Endothelial cell of umbilical vein (primary cell): ENCODE data around the gene SARS2. TPM values are rescaled to one million over a fixed set of nuclear protein-coding genes. Genes with fewer than 3 reads are reported as not detected.

Experiments
- BruUV-seq: library from RNA; stranded (reverse); fragments of 400-500 nt; replicated peaks from 2 replicates; lab custom pipeline; 2021; lab: Mats Ljungman, UMichigan
- CTCF ChIA-PET: fragments of 300-600, 350-600 bp; sonication (Branson Sonifier 250); formaldehyde crosslinking; loops from one replicate; lab custom pipeline; 2021; ENCODE audit warnings: antibody characterized with exemption, inconsistent platforms; lab: Charles Lee
- POLR2A ChIA-PET: fragments of 300-600, 350-600 bp; sonication (Branson Sonifier 250); formaldehyde crosslinking; loops from one replicate; lab custom pipeline; 2021; ENCODE audit warnings: antibody characterized with exemption, inconsistent platforms; lab: Charles Lee
- DNase-seq: peaks from one replicate; pipeline ENCODE4 v3.0.0-alpha.2; 2011; ENCODE audit warnings: low read depth, low spot score
- FAIRE-seq: peaks from 2 replicates; lab custom pipeline; 2011; peaks lifted over from hg19 to GRCh38; lab: Jason Lieb, UNC
- H2AFZ ChIP-seq: 2 replicates; pipeline ENCODE4 v1.6.0; 2012; ENCODE audit warnings: low read depth, low read length, control low read depth, inconsistent platforms
- H3K27ac ChIP-seq: 2 replicates; pipeline ENCODE4 v1.5.1; 2011; ENCODE audit warnings: low read depth, mild to moderate bottlenecking, control low read depth, low read length, moderate library complexity; ENCODE audit not compliant: insufficient read depth
- H3K27me3 ChIP-seq, 2 experiments: 2 replicates each; pipeline versions ENCODE4 v1.6.0 to v1.6.1; 2011; ENCODE audit warnings: low read length in 2 of 2, mixed read lengths in 1 of 2; ENCODE audit not compliant: control insufficient read depth in 2 of 2, insufficient read depth in 2 of 2
- H3K36me3 ChIP-seq, 2 experiments: 2 replicates in 1 of 2; 3 replicates in 1 of 2; pipeline ENCODE4 v1.5.1; 2011; ENCODE audit warnings: low read length in 2 of 2, mild to moderate bottlenecking in 1 of 2, moderate library complexity in 1 of 2; ENCODE audit not compliant: control insufficient read depth in 2 of 2, insufficient read depth in 2 of 2; ENCODE audit errors: extremely low read depth in 1 of 2
- H3K4me1 ChIP-seq: 3 replicates; pipeline ENCODE4 v1.5.1; 2011; ENCODE audit warnings: mild to moderate bottlenecking, low read length; ENCODE audit not compliant: control insufficient read depth, insufficient read depth; ENCODE audit errors: extremely low read depth
- H3K4me2 ChIP-seq: 2 replicates; pipeline ENCODE4 v1.6.1; 2011; ENCODE audit warnings: low read length, control low read depth, mixed read lengths; ENCODE audit not compliant: insufficient read depth
- H3K4me3 ChIP-seq, 3 experiments: fragments of 200-600 bp in 1 of 3; sonication (generic), shearing (Covaris generic) in 1 of 3; replicated peaks in 1 of 3; 2 replicates each; pipeline ENCODE4 v1.5.1; 2011 to 2016; ENCODE audit warnings: control low read depth in 3 of 3, low read length in 3 of 3, mild to moderate bottlenecking in 2 of 3, inconsistent platforms in 1 of 3, low read depth in 1 of 3, moderate library complexity in 1 of 3; ENCODE audit not compliant: insufficient read depth in 1 of 3
- H3K79me2 ChIP-seq: 2 replicates; pipeline ENCODE4 v1.6.0; 2012; ENCODE audit warnings: low read length, inconsistent platforms; ENCODE audit not compliant: control insufficient read depth, insufficient read depth
- H3K9ac ChIP-seq: replicated peaks from 2 replicates; pipeline ENCODE3; 2011; ENCODE audit warnings: low read length, control low read depth; ENCODE audit not compliant: insufficient read depth; ENCODE audit errors: extremely low read depth
- H3K9me1 ChIP-seq: replicated peaks from 3 replicates; pipeline ENCODE4 v1.6.0; 2011; ENCODE audit warnings: mild to moderate bottlenecking, low read length; ENCODE audit not compliant: control insufficient read depth, insufficient read depth; ENCODE audit errors: extremely low read depth
- H3K9me3 ChIP-seq: replicated peaks from 2 replicates; pipeline ENCODE4 v1.5.1; 2012; ENCODE audit warnings: low read length, inconsistent platforms; ENCODE audit not compliant: control insufficient read depth, insufficient read depth
- H4K20me1 ChIP-seq: replicated peaks from 2 replicates; pipeline ENCODE3; 2011; ENCODE audit warnings: mild to moderate bottlenecking, low read length; ENCODE audit not compliant: control insufficient read depth, insufficient read depth; ENCODE audit errors: extremely low read depth
- EZH2 ChIP-seq: IDR thresholded peaks from 2 replicates; pipeline ENCODE4 v1.6.1; 2012; ENCODE audit warnings: borderline replicate concordance, low read depth, mild to moderate bottlenecking, moderate library complexity, low read length, inconsistent platforms; ENCODE audit not compliant: severe bottlenecking
- FOS ChIP-seq: IDR thresholded peaks from 2 replicates; pipeline ENCODE4 v1.6.1; 2011; ENCODE audit warnings: mild to moderate bottlenecking, low read length, moderate library complexity, borderline replicate concordance; ENCODE audit not compliant: insufficient read depth
- GATA2 ChIP-seq: IDR thresholded peaks from 2 replicates; pipeline ENCODE4 v1.7.0; 2011; ENCODE audit warnings: low read depth, mild to moderate bottlenecking, moderate library complexity, mixed read lengths, low read length; ENCODE audit not compliant: insufficient read length, insufficient read depth
- JUN ChIP-seq: IDR thresholded peaks from 2 replicates; pipeline ENCODE4 v1.6.1; 2011; ENCODE audit warnings: borderline replicate concordance, low read depth; ENCODE audit not compliant: insufficient read length, insufficient read depth
- MYC ChIP-seq: IDR thresholded peaks from one replicate; pipeline ENCODE4 v1.6.1; 2011; ENCODE audit warnings: mild to moderate bottlenecking, low read depth, low read length
- POLR2A ChIP-seq: IDR thresholded peaks from 2 replicates; pipeline ENCODE4 v1.6.1; 2012; ENCODE audit warnings: low read depth, mild to moderate bottlenecking, control low read depth, low read length
- POLR2AphosphoS5 ChIP-seq: IDR thresholded peaks from 2 replicates; pipeline ENCODE4 v1.6.1; 2012; ENCODE audit warnings: low read depth, mild to moderate bottlenecking, control low read depth, low read length, moderate library complexity; ENCODE audit not compliant: insufficient read depth
- dilution Hi-C: fragments of 300-500 bp; cut with MboI; formaldehyde crosslinking; loops from one replicate; pipeline ENCODE4 v1.15.0; 2019; ENCODE audit warnings: low sequenced_read_pairs; ENCODE audit not compliant: extremely low pct_ligation_motif_present
- intact Hi-C: fragments of 100-400 bp; cut with micrococcal nuclease; formaldehyde crosslinking; loops from one replicate; pipeline ENCODE4 v1.10.0; 2022
- polyA plus RNA-seq, 4 experiments: library from polyadenylated mRNA; depleted of rRNA in 3 of 4; stranded (reverse) in 3 of 4; unstranded in 1 of 4; fragments of >200 nt; gene quantifications; 2 replicates each; pipeline versions ENCODE4 v1.2.1 to v1.2.3, GENCODE V29; 2011 to 2012; ENCODE audit warnings: missing spikeins in 1 of 4
- total RNA-seq: library from RNA; stranded (reverse); gene quantifications from 2 replicates; pipeline ENCODE4 v1.2.3, GENCODE V29; 2021
- TF ChIP-seq, protein P1 (sequence below), 2 donors: IDR thresholded peaks; 1 replicate in 1 of 2; 2 replicates in 1 of 2; pipeline ENCODE4 v1.5.1; 2011; ENCODE audit warnings: low read length in 2 of 2, mild to moderate bottlenecking in 2 of 2, moderate library complexity in 2 of 2, control low read depth in 1 of 2, inconsistent platforms in 1 of 2, low read depth in 1 of 2; ENCODE audit not compliant: insufficient read depth in 1 of 2; ENCODE audit errors: extremely low read depth in 1 of 2
- TF ChIP-seq, protein P2 (sequence below): IDR thresholded peaks from 2 replicates; pipeline ENCODE4 v1.6.1; 2011; ENCODE audit not compliant: insufficient read depth, insufficient read length

The SARS2 gene
- total and polyA plus RNA-seq, 2 donors (not counting 3 experiments of a cell fraction or from before 2014, with no cell fraction given): 40.3 to 43.7 TPM

GRCh38 chr19:38893341-38893771, 37.2 kb downstream of the SARS2 start:
- dilution Hi-C loops (no loop called here), intact Hi-C loops (no loop called here)
- no peak overlapping the region for H2AFZ ChIP-seq

More at GRCh38 chr19:38893341-38893771, 37.2 kb downstream of the SARS2 start:
- no peak for TF ChIP-seq GATA2
- TF ChIP-seq JUN: no peak
- TF ChIP-seq, protein P1, sequence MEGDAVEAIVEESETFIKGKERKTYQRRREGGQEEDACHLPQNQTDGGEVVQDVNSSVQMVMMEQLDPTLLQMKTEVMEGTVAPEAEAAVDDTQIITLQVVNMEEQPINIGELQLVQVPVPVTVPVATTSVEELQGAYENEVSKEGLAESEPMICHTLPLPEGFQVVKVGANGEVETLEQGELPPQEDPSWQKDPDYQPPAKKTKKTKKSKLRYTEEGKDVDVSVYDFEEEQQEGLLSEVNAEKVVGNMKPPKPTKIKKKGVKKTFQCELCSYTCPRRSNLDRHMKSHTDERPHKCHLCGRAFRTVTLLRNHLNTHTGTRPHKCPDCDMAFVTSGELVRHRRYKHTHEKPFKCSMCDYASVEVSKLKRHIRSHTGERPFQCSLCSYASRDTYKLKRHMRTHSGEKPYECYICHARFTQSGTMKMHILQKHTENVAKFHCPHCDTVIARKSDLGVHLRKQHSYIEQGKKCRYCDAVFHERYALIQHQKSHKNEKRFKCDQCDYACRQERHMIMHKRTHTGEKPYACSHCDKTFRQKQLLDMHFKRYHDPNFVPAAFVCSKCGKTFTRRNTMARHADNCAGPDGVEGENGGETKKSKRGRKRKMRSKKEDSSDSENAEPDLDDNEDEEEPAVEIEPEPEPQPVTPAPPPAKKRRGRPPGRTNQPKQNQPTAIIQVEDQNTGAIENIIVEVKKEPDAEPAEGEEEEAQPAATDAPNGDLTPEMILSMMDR (IDR thresholded peaks at IDR 0.05; ENCODE audit: extremely low read depth in 1 of 2, insufficient read depth in 1 of 2, low read depth in 1 of 2, low read length in 2 of 2): no peak
- TF ChIP-seq MYC: no peak
- TF ChIP-seq POLR2A: no peak
- TF ChIP-seq POLR2AphosphoS5: no peak
- no peak for TF ChIP-seq FOS
- no peak for TF ChIP-seq EZH2
- TF ChIP-seq, protein P2, sequence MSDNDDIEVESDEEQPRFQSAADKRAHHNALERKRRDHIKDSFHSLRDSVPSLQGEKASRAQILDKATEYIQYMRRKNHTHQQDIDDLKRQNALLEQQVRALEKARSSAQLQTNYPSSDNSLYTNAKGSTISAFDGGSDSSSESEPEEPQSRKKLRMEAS: no peak
- no TSS peak for BruUV-seq
- Histone ChIP-seq H3K27me3 (no peaks in the 10 kb centered on the region), H3K9me3 (no peaks in the 10 kb centered on the region), H3K79me2 (no peaks in the 10 kb centered on the region), H3K4me1 (no peaks in the 10 kb centered on the region), H3K4me2 (no peak overlapping the region), H3K9ac (no peak overlapping the region), H3K27ac (no peak overlapping the region), H3K4me3 (no peak overlapping the region), H3K36me3 (peaks cover 2 to 17% of the 10 kb centered on the region in 2 experiments), H3K9me1 (no peaks in the 10 kb centered on the region), H4K20me1 (no peaks in the 10 kb centered on the region)
- POLR2A ChIA-PET: no interaction called here
- DNase-seq: no peak
- no peak for FAIRE-seq
- CTCF ChIA-PET: no interaction called here
